ENCODE results near the gene CHCHD1.
"Not testable (repeated sequence)": the region's sequence is repeated elsewhere in the genome, so short reads cannot be mapped to it uniquely, and the experiment has no call there.

Gene CHCHD1

DNA sequence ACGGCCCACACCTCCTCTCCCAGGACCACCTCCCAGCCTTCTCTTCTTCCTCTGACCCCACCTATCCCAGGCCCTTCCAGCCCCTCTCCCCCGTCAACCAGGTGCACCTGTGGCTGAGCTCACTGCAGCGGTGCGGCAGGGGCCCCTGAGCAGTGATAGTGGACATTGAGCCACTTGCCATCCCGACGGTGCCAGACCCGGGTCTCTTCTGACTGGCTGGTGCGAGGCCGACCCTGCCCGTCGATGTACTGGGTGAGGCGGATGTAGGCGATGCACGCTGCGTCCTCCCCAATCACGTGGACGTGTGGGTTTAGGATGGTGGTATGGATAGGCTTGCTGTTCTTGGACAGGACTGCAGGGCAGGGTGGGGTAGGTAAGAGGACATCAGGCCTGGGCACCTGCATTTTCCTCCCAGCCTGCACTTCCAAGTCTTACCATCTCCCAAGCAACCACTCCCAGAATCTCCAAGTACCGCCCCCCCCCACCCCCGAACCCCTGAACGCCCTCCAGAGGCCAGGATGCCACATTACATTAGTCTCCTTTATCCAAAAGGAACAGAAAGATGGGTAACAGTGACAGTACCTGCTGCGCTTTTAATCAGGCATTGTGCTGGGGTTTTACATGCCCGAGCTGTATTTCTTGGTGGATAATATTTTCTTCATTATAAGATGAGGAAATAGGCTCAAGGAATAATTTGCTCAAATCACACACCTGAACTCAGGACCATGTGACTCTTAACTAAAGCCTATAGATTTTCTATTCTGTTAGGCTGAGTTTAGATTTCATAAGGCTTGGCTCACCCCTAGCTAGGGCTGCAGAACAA lies 33.3 kb downstream of the CHCHD1 start:
- peak; percentile 13 for DNase-seq

DNA sequence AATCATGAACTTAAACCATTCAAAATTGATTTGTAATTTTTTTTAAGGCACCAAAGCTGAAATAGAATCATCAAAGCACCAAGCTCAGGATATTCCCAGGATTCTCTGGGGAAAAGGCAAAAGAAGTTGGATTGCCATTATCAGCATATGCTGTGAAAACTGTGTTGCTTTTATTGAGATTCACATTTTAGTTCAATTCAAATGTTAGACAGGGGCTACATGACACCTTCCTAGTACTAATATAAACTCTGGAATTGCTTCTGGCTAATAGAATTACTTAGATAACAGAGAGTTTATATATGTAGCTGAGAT lies 33.8 kb downstream of the CHCHD1 start:
- DNase-seq = no peak

DNA sequence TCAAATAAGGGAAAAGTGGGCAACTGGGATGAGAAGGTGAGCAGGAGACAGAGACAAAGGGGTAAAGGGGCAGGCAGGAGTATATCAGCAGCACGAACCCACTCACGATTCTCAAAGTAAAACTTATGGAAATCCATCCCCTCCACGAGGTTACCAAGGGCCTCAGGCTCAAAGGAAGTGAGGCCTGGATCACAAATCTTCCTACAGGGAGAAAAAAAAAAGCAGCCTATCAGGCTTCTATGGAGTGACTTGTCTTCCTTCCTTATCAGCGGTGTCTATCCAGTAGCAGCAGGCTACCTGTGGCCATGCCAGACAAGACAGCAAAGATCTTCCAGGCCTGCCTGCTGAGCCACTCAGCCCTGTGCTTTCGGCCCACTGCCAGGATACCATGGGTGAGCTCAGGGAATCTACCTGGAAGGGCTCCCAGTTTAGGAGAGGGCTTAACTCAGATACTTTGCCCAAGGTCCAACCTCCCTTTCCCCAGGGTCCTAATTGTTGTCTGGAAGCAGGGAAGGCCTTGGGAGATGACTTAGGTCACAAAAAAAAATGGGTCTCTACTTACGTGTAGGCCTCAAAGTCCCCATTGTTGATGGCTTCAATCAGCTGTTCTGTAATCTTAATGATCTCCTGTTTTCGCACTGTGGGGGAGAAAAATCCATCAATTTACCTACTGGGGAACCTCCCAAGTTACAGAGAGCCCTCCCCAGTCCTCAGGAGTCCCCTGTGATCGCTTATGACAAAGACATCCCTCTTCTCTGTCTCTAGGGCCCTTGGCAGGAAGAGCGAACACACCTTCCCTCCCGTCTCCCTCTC lies 35.3 kb downstream of the CHCHD1 start:
- DNase-seq = no peak

DNA sequence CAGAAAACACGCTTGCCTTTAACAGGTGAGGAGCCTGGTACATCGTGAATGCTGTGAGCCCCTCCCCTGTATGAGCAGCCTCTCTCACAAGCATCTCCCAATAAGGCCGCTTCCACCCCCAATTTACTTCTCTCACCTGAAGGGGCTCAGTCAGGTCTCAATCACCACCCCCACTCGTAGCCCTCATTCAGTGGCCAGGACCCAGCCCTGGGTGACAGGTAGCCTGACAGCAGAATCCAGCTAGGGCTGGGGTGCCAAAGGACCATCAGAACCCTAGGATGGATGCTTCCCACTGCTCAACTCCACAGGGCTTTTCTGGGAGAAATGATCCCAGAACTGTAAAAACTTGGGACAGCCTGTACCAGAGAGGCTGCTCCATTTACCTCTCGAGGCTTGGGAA lies 36.0 kb downstream of the CHCHD1 start:
- DNase-seq = no peak

DNA sequence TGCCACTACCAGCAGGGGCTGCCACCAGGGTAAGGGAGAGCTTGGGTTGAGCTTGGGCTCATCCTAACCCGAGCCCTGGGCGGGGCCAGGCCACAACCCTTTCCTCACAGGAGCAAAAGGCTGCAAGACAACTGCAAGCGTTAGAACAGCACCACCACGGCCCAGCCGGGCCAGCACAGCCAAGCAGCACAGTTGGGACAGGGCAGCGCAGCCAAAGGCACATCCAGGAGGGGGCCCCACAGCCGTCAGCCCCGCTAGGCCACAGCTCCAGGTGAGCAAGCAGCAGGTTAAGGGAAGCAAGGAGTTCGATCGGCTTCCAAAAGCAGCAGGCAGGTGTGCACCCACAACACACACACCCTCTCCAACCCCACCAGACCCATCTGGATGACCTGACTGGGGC lies 36.6 kb downstream of the CHCHD1 start:
- no peak for DNase-seq

DNA sequence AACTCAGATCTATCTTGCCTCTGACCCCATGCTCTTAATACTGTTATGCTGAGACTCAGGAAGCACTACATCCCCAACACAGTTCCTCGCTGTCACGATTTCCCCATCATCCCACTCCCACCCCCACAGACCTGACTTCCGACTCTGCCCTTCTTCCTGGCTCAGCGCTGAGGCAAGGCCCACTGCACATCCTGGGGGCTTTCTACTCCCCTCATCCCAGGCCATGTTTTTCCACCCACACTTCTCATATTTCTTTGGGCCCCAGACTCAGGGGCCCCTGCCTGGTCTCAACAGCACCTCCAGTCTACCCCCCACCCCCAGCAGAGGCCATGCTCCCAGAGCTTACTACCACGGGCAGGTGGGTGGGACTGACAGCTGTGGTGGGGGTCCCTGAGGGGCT lies 37.2 kb downstream of the CHCHD1 start:
- DNase-seq = no peak

DNA sequence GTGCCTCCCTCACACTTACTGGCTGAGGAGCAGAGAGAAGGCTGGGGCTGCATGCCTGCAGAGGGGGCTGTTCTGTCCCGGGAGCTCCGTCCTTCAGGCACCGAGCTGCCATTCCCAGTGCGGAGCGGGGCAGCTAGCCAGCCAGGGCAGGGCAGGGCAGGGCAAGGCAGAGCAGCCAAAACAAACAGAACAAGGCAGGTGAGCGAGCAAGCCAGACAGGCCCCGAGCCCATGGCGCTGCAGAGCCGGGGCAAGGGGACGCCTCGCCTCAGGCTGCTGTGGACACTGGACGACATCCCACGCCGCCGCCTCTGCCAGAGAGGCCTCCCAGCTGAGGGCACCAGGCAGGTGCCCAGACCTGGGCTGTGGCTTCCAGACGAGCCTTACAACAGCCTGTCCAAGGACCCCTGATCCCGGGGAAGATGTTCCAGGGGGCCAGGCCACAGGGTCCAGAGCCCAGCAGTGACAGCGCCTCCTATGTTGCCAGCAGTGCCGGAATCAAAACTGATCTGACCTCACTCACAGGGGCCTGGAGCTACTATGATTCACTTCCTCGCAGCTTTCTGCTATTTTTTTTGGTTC lies 37.8 kb downstream of the CHCHD1 start:
- no peak for DNase-seq

DNA sequence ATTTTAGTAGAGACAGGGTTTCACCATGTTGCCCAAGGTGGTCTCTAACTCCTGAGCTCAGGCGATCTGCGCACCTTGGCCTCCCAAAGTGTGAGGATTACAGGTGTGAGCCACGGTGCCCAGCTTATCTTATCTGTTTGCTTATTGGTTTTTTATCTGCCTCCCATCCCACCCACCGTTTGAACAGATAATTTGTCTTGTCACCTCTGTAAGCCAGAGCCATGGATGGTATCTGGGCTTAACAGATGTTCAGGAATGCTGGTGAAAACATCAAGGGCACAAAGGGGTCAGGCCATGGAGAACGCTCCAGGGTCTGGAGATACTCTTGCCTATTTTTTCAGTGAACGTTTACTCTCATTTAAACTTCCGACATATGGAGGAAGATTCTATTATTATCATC lies 41.5 kb downstream of the CHCHD1 start:
- DNase-seq = no peak

DNA sequence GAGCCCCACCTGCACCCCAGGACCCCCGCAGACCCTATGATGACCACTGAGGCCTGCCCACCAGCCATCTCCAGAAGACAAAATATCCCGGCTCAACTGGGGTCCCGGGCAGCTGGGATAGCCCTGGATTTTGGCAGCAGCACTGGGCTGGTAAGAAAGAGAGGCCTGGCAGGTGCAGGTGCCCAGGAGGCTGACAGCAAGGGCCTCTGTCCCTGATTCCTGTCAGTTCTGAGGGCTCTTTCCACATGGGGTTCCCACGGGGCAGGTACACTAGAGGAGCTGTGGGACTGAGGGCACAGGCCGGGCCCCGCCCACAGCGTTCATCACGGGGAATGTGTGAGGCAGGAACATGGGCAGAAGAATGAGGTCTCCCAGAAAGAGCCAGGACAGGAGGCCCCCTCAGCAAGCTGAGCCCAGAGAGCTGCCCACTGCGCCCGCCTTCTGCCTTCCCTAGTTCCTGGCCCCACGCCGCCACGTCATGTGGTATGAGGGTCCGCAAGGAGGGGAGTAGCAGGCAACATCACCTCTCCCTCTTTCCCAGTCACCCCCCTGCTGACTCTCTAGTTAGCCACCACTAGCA lies 42.4 kb downstream of the CHCHD1 start:
- no peak for DNase-seq

DNA sequence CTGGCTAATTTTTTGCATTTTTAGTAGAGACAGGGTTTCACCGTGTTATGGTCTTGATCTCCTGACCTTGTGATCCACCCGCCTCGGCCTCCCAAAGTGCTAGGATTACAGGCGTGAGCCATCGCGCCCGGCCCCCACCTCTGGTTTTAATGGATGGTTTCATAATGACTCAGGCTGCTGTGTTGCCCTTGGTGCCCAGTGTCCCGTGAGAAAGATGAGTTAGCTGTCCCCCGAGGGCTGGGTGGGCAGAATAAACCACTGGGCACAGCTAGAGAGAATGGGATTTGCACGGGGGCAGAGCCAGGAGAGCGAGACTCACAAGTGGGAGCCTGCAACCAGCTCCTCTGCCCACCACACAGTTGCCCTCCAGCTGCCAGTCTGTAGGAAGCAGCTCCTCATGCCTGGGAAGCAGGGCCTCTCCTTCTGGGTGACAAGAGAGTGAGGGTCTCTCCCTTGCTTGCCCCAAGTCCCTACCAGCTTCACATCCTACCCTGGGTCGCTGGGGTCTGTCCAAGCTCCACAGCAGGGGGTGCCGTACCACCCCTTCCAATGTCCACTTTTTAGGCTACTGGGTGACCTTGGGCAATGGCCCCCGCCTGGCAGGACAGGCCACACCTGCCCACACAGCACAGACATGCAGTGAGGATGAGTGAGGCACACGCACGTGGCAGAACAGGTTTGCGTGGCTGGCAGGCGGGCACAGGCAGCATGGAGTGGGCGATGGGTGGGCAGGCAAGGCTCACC lies 45.7 kb downstream of the CHCHD1 start:
- no peak for DNase-seq

DNA sequence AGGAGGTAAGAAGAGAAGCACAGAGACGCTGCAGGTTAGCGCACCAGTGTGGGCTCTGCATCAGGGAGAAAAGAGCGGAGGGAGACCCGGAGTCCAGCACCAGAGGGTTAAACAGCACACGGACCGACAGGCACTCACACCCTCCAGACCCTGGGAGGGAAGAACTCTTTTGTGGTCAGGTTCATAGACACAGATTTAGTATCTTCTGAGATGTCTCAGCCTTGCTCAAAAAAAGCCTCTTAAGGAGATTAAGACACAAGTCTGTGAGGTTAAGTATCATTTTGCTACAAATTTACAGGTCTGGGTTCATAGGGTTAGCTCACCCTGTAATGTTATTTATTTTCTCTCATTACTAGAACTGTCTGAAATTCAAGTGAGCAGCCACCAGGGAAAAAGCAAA lies 46.3 kb downstream of the CHCHD1 start:
- DNase-seq = no peak

DNA sequence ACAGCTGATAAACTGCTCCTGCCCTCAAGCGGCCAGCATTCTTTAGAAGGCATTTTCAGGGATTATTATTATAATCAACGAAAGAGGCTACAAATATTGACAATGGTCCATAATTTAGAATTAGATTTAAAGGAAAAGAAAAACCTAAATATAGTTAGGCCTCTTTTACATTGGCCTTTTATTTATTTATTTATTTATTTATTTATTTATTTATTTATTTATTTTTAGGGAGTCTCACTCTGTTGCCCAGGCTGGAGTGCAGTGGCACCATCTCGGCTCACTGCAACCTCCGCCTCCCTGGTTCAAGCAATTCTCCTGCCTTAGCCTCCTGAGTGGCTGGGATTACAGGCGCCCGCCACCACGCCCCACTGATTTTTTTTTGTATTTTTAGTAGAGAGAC lies 47.2 kb downstream of the CHCHD1 start:
- not testable (repeated sequence) for DNase-seq

All from MV-4-11 (cell line).